WTC11 (cell line): ENCODE measurements around the gene TMEM256. TPM values are rescaled to one million over a fixed set of nuclear protein-coding genes. Genes with fewer than 3 reads are reported as not detected.

ENCODE experiments used
- ATAC-seq: fragments of 200-7000 bp; cut with Tn5 transposase; 2 replicates; pipeline ENCODE4 v1.10.0; 2021; ENCODE audit warnings: mild to moderate bottlenecking, moderate library complexity
- CTCF ChIA-PET: fragments of 300-600 bp; sonication (Branson Sonifier 250); formaldehyde crosslinking; loops from one replicate; lab custom pipeline; 2021; ENCODE audit warnings: antibody characterized with exemption; lab: Charles Lee
- POLR2A ChIA-PET: fragments of 350-600 bp; sonication (Branson Sonifier 250); formaldehyde crosslinking; loops from one replicate; lab custom pipeline; 2021; ENCODE audit warnings: antibody characterized with exemption; lab: Charles Lee
- DNase-seq: peaks from one replicate; pipeline ENCODE4 v3.0.0; 2021; ENCODE audit warnings: low spot score
- H3K27ac Mint-ChIP-seq: 2 replicates; pipeline ENCODE4 v1.8.0; 2021; ENCODE audit warnings: mixed read lengths
- H3K27me3 Mint-ChIP-seq: 2 replicates; pipeline ENCODE4 v1.8.0; 2021; ENCODE audit warnings: low read depth, mild to moderate bottlenecking, moderate library complexity, mixed read lengths
- H3K36me3 Mint-ChIP-seq: 2 replicates; pipeline ENCODE4 v1.8.0; 2021; ENCODE audit warnings: mixed read lengths
- H3K4me1 Mint-ChIP-seq: 2 replicates; pipeline ENCODE4 v1.8.0; 2022; ENCODE audit warnings: mixed read lengths
- H3K4me3 Mint-ChIP-seq: 2 replicates; pipeline ENCODE4 v1.8.0; 2021; ENCODE audit warnings: mild to moderate bottlenecking, moderate library complexity, mixed read lengths
- H3K9me3 Mint-ChIP-seq: 2 replicates; pipeline ENCODE4 v1.8.0; 2021; ENCODE audit warnings: mixed read lengths
- AR ChIP-seq: fragments of 250-450 bp; sonication (Bioruptor Pico); IDR thresholded peaks from 2 replicates; pipeline ENCODE4 v1.9.0; 2021; ENCODE audit warnings: mild to moderate bottlenecking
- CREM ChIP-seq: sonication (generic); formaldehyde crosslinking; IDR thresholded peaks from 2 replicates; pipeline ENCODE4 v1.8.1; 2022; ENCODE audit warnings: mild to moderate bottlenecking, missing genetic modification reagents, moderate library complexity
- ESRRA ChIP-seq: sonication (generic); formaldehyde crosslinking; IDR thresholded peaks from 2 replicates; pipeline ENCODE4 v1.8.1; 2022; ENCODE audit warnings: mild to moderate bottlenecking, missing genetic modification reagents, borderline replicate concordance
- KAT7 ChIP-seq: sonication (generic); formaldehyde crosslinking; IDR thresholded peaks from 2 replicates; pipeline ENCODE4 v1.8.1; 2023; ENCODE audit warnings: missing genetic modification reagents, mild to moderate bottlenecking, borderline replicate concordance
- NFATC4 ChIP-seq: fragments of 250-450 bp; sonication (Bioruptor Pico); IDR thresholded peaks from 2 replicates; pipeline ENCODE4 v1.9.0; 2021; ENCODE audit warnings: mild to moderate bottlenecking
- NR2C2 ChIP-seq: sonication (generic); formaldehyde crosslinking; IDR thresholded peaks from 2 replicates; pipeline ENCODE4 v1.8.0; 2022; ENCODE audit warnings: mild to moderate bottlenecking, missing genetic modification reagents
- PREB ChIP-seq: sonication (generic); formaldehyde crosslinking; IDR thresholded peaks from 2 replicates; pipeline ENCODE4 v1.8.1; 2022; ENCODE audit warnings: mild to moderate bottlenecking, missing genetic modification reagents, moderate library complexity, borderline replicate concordance
- SMAD4 ChIP-seq: sonication (generic); formaldehyde crosslinking; IDR thresholded peaks from 2 replicates; pipeline ENCODE4 v1.8.0; 2022; ENCODE audit warnings: mild to moderate bottlenecking, missing genetic modification reagents
- SOX15 ChIP-seq: fragments of 250-450 bp; sonication (Bioruptor Pico); IDR thresholded peaks from 2 replicates; pipeline ENCODE4 v1.9.0; 2021; ENCODE audit warnings: mild to moderate bottlenecking
- SP1 ChIP-seq: sonication (generic); formaldehyde crosslinking; conservative IDR thresholded peaks from 2 replicates; pipeline ENCODE4 v1.8.1; 2022; ENCODE audit warnings: missing genetic modification reagents
- TCF7 ChIP-seq: sonication (generic); formaldehyde crosslinking; IDR thresholded peaks from 2 replicates; pipeline ENCODE4 v1.8.0; 2022; ENCODE audit warnings: mild to moderate bottlenecking, low read depth, missing genetic modification reagents, moderate library complexity
- TP53 ChIP-seq: sonication (generic); formaldehyde crosslinking; IDR thresholded peaks from 2 replicates; pipeline ENCODE4 v1.8.1; 2023; ENCODE audit warnings: mild to moderate bottlenecking, missing genetic modification reagents
- USF2 ChIP-seq: sonication (generic); formaldehyde crosslinking; IDR thresholded peaks from 2 replicates; pipeline ENCODE4 v1.8.1; 2023; ENCODE audit warnings: mild to moderate bottlenecking, missing genetic modification reagents, moderate library complexity
- ZNF219 ChIP-seq: sonication (generic); formaldehyde crosslinking; IDR thresholded peaks from 2 replicates; pipeline ENCODE4 v1.8.0; 2023; ENCODE audit warnings: missing genetic modification reagents, mild to moderate bottlenecking, borderline replicate concordance
- ZNF232 ChIP-seq: sonication (generic); formaldehyde crosslinking; IDR thresholded peaks from 2 replicates; pipeline ENCODE4 v1.8.0; 2022; ENCODE audit warnings: mild to moderate bottlenecking, missing genetic modification reagents
- ZNF263 ChIP-seq: sonication (generic); formaldehyde crosslinking; IDR thresholded peaks from 2 replicates; pipeline ENCODE4 v1.8.1; 2022; ENCODE audit warnings: low read depth, mild to moderate bottlenecking, moderate library complexity, missing genetic modification reagents
- ZSCAN18 ChIP-seq: fragments of 250-450 bp; sonication (Bioruptor Pico); IDR thresholded peaks from 2 replicates; pipeline ENCODE4 v2.1.2; 2022; ENCODE audit warnings: mild to moderate bottlenecking, moderate library complexity
- total RNA-seq: library from RNA; stranded (reverse); gene quantifications from 3 replicates; pipeline ENCODE4 v1.2.3, GENCODE V29; 2021
- TF ChIP-seq, protein P1 (sequence below): sonication (generic); formaldehyde crosslinking; IDR thresholded peaks from 2 replicates; pipeline ENCODE4 v1.8.0; 2023; ENCODE audit warnings: mild to moderate bottlenecking, missing genetic modification reagents
- TF ChIP-seq, protein P2 (sequence below): sonication (generic); formaldehyde crosslinking; IDR thresholded peaks from 2 replicates; pipeline ENCODE4 v1.8.0; 2022; ENCODE audit warnings: mild to moderate bottlenecking, missing genetic modification reagents
- TF ChIP-seq, protein P3 (sequence below): fragments of 250-450 bp; sonication (Bioruptor Pico); conservative IDR thresholded peaks from 2 replicates; pipeline ENCODE4 v1.9.0; 2021; ENCODE audit warnings: mild to moderate bottlenecking

TMEM256 gene
- total RNA-seq, 1 experiment from 2014 or later = 132 TPM

- H3K27ac Mint-ChIP-seq = no peak overlapping the region
- peaks cover 10% of the 10 kb centered on the region for H3K4me1 Mint-ChIP-seq
- ChIA-PET CTCF (no interaction called here), POLR2A (no interaction called here)
- DNase-seq = no peak
- no peak overlapping the region for H3K4me3 Mint-ChIP-seq
- H3K9me3 Mint-ChIP-seq = no peaks in the 10 kb centered on the region
- H3K36me3 Mint-ChIP-seq = peaks cover 20% of the 10 kb centered on the region
- ATAC-seq = no peak
- H3K27me3 Mint-ChIP-seq = no peaks in the 10 kb centered on the region
- TF ChIP-seq CREM (CRISPR knock-in tag) (no peak), ZSCAN18 (CRISPR knock-in tag) (no peak), ZNF263 (CRISPR knock-in tag) (no peak), NR2C2 (CRISPR knock-in tag) (no peak), AR (CRISPR knock-in tag) (no peak), ZNF232 (CRISPR knock-in tag) (no peak), PREB (CRISPR knock-in tag) (no peak), NFATC4 (no peak), SP1 (CRISPR knock-in tag) (no peak), ESRRA (CRISPR knock-in tag) (no peak)
- TF ChIP-seq, protein P1, sequence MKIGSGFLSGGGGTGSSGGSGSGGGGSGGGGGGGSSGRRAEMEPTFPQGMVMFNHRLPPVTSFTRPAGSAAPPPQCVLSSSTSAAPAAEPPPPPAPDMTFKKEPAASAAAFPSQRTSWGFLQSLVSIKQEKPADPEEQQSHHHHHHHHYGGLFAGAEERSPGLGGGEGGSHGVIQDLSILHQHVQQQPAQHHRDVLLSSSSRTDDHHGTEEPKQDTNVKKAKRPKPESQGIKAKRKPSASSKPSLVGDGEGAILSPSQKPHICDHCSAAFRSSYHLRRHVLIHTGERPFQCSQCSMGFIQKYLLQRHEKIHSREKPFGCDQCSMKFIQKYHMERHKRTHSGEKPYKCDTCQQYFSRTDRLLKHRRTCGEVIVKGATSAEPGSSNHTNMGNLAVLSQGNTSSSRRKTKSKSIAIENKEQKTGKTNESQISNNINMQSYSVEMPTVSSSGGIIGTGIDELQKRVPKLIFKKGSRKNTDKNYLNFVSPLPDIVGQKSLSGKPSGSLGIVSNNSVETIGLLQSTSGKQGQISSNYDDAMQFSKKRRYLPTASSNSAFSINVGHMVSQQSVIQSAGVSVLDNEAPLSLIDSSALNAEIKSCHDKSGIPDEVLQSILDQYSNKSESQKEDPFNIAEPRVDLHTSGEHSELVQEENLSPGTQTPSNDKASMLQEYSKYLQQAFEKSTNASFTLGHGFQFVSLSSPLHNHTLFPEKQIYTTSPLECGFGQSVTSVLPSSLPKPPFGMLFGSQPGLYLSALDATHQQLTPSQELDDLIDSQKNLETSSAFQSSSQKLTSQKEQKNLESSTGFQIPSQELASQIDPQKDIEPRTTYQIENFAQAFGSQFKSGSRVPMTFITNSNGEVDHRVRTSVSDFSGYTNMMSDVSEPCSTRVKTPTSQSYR (CRISPR knock-in tag) = no peak
- TF ChIP-seq, protein P2, sequence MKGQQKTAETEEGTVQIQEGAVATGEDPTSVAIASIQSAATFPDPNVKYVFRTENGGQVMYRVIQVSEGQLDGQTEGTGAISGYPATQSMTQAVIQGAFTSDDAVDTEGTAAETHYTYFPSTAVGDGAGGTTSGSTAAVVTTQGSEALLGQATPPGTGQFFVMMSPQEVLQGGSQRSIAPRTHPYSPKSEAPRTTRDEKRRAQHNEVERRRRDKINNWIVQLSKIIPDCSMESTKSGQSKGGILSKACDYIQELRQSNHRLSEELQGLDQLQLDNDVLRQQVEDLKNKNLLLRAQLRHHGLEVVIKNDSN (CRISPR knock-in tag) = no peak
- TF ChIP-seq, all 79 proteins: peak for 0
These were observed 15.0 kb downstream of the TMEM256 start for GRCh38 chr17:7388856-7389255.

DNA sequence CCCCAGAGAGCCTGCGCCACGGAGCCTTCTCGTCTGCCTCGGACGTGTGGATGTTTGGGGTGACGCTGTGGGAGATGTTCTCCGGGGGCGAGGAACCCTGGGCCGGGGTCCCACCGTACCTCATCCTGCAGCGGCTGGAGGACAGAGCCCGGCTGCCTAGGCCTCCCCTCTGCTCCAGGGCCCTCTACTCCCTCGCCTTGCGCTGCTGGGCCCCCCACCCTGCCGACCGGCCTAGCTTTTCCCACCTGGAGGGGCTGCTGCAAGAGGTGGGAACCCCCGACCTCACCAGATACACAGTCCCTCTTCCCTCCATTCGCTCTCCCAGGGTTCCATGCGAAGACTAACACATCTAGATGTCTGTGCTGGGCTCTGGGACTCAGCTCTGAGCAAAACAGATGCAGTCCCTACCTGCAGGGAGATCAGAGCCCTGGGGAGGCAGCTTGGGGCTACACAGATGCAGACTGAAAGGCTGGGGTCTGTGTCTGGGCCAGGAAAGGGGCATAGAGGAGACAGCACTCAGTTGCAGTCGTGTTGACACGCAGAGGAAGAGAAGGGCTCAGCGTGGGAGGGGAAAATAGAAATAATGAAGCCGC lies 19.3 kb downstream of the TMEM256 start:
- Mint-ChIP-seq H3K27me3 (peaks cover 38% of the 10 kb centered on the region), H3K27ac (peak overlapping the region; percentile 84; the same call in 1 of the 2 replicates), H3K36me3 (peaks cover 7% of the 10 kb centered on the region), H3K4me1 (peaks cover 26% of the 10 kb centered on the region), H3K4me3 (peak overlapping the region; percentile 58), H3K9me3 (peaks cover 1% of the 10 kb centered on the region; the same call in 1 of the 2 replicates)
- DNase-seq (no peak), ATAC-seq (no peak)
- CTCF ChIA-PET = interaction anchor here (1.0 to 2.4 kb wide), 8 partner anchors 9 to 176 kb away, joined by 3 to 10 read pairs (median 4); partner anchors contain the start of genes ACAP1, PLSCR3, TMEM102 and TMEM256
- POLR2A ChIA-PET = interaction anchor here (0.7 to 1.9 kb wide), 3 partner anchors 9 to 19 kb away, joined by 3 to 7 read pairs (median 4); partner anchors contain the start of genes PLSCR3 and TMEM256
- TF ChIP-seq TCF7 (no peak), SOX15 (CRISPR knock-in tag) (no peak), KAT7 (no peak), SMAD4 (no peak), ZNF219 (CRISPR knock-in tag) (no peak), USF2 (CRISPR knock-in tag) (peak; percentile 2; the same call in 1 of the 2 replicates), TP53 (no peak), CREM (CRISPR knock-in tag) (0 out of 2 replicates have a peak, but pooled peaks have one; percentile 3)
- TF ChIP-seq, protein P3, sequence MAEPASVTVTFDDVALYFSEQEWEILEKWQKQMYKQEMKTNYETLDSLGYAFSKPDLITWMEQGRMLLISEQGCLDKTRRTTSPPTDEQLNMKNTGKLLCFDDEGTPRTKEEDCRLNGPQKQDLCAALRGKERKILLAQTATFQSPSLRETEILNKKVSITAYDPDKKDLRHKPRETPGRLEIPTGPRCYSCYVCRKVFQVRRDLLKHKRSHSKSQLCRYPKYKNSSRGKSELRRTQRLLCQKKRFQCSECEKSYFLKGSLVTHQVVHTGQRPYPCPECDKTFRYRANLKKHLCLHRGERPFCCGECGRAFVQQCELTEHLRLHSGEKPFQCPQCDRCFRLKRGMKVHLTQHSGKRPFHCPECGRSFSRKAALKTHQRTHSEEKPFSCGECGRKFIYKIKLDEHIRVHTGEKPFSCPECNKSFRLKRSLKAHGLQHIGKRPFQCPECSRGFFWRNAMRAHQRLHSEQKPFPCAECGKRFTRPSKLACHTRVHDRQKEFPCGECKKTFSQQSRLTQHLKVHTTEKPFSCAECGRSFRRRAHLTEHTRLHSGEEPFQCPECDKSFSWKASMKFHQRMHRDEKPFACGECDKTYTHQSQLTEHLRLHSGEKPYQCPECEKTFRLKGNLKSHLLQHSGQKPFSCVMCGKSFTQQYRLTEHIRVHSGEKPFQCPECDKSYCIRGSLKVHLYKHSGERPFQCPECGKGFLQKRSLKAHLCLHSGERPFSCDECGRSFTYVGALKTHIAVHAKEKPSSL (CRISPR knock-in tag) = no peak
